B cell (primary cell): ENCODE data around the gene SNCAIP. TPM values are rescaled to one million over a fixed set of nuclear protein-coding genes. Genes with fewer than 3 reads are reported as not detected.

Source experiments
- ATAC-seq: fragments of 200-7000 bp; cut with Tn5 transposase; one replicate; pipeline ENCODE4 v1.10.0; 2021; ENCODE audit warnings: low read depth, mild to moderate bottlenecking, moderate number of reproducible peaks, moderate library complexity
- CTCF ChIA-PET: fragments of 350-600 bp; sonication (Branson Sonifier 250); formaldehyde crosslinking; loops from one replicate; lab custom pipeline; 2021; ENCODE audit warnings: antibody characterized with exemption, inconsistent platforms; lab: Charles Lee
- POLR2A ChIA-PET: fragments of 350-600 bp; sonication (Branson Sonifier 250); formaldehyde crosslinking; loops from one replicate; lab custom pipeline; 2021; ENCODE audit warnings: antibody characterized with exemption; lab: Charles Lee
- DNase-seq: peaks from one replicate; pipeline ENCODE4 v3.0.0; 2013
- H2AFZ ChIP-seq: 2 replicates; pipeline ENCODE4 v1.6.1; 2012; ENCODE audit warnings: mild to moderate bottlenecking, low read depth, low read length; ENCODE audit not compliant: insufficient read depth, poor library complexity, severe bottlenecking
- H3K27ac ChIP-seq, 2 donors: 1 replicate in 1 of 2; 2 replicates in 1 of 2; pipeline ENCODE4 v1.5.1; 2012 to 2013; ENCODE audit warnings: low read length in 2 of 2, mild to moderate bottlenecking in 2 of 2, moderate library complexity in 1 of 2
- H3K27me3 ChIP-seq, 4 experiments: fragments of 200-600 bp in 1 of 4; sonication (generic) in 1 of 4; replicated peaks in 1 of 4; 1 replicate in 2 of 4; 2 replicates in 2 of 4; pipeline versions ENCODE4 v1.6.1 to v1.7.0; 2013 to 2016; ENCODE audit warnings: low read length in 3 of 4, mild to moderate bottlenecking in 2 of 4, mixed read lengths in 1 of 4, moderate library complexity in 1 of 4; ENCODE audit not compliant: insufficient read depth in 4 of 4, control insufficient read depth in 3 of 4; ENCODE audit errors: control extremely low read depth in 1 of 4
- H3K36me3 ChIP-seq, 2 experiments: replicated peaks in 1 of 2; 1 replicate in 1 of 2; 2 replicates in 1 of 2; pipeline versions ENCODE4 v1.6.1 to v1.7.1; 2013; ENCODE audit warnings: low read length in 1 of 2; ENCODE audit not compliant: insufficient read depth in 2 of 2, control insufficient read depth in 1 of 2; ENCODE audit errors: control extremely low read depth in 1 of 2, extremely low read depth in 1 of 2
- H3K4me1 ChIP-seq, 2 donors: fragments of 200-600 bp in 1 of 2; sonication (generic) in 1 of 2; 1 replicate in 1 of 2; 2 replicates in 1 of 2; pipeline versions ENCODE4 v1.5.1 to v1.6.1; 2013 to 2017; ENCODE audit warnings: low read length in 2 of 2; ENCODE audit not compliant: control insufficient read depth in 2 of 2, insufficient read depth in 2 of 2
- H3K4me2 ChIP-seq: replicated peaks from 2 replicates; pipeline ENCODE3; 2012; ENCODE audit warnings: mild to moderate bottlenecking, low read depth, low read length; ENCODE audit not compliant: poor library complexity, severe bottlenecking
- H3K4me3 ChIP-seq, 5 experiments: fragments of 200-600 bp in 1 of 5; sonication (generic) in 1 of 5; 1 replicate in 3 of 5; 2 replicates in 2 of 5; pipeline versions ENCODE4 v1.5.1 to v1.7.0; 2011 to 2016; ENCODE audit warnings: low read length in 4 of 5, mild to moderate bottlenecking in 4 of 5, low read depth in 2 of 5, control low read depth in 1 of 5, moderate library complexity in 1 of 5; ENCODE audit not compliant: insufficient read depth in 1 of 5; ENCODE audit errors: control extremely low read depth in 1 of 5, extremely low read depth in 1 of 5
- H3K79me2 ChIP-seq: fragments of 200-600 bp; sonication (generic); one replicate; pipeline ENCODE4 v1.6.0; 2016; ENCODE audit warnings: low read length; ENCODE audit not compliant: control insufficient read depth, insufficient read depth
- H3K9ac ChIP-seq: fragments of 200-600 bp; sonication (generic); 2 replicates; pipeline ENCODE4 v1.6.1; 2017; ENCODE audit warnings: mild to moderate bottlenecking, low read length, moderate library complexity
- H3K9me3 ChIP-seq, 3 donors: one replicate each; pipeline versions ENCODE4 v1.6.1 to v1.7.1; 2013; ENCODE audit warnings: low read length in 2 of 3; ENCODE audit not compliant: control insufficient read depth in 2 of 3, insufficient read depth in 1 of 3; ENCODE audit errors: control extremely low read depth in 1 of 3
- H4K20me1 ChIP-seq: 2 replicates; pipeline ENCODE4 v1.6.0; 2012; ENCODE audit warnings: mild to moderate bottlenecking, low read length; ENCODE audit not compliant: insufficient read depth, control insufficient read depth, poor library complexity, severe bottlenecking
- H3K27ac Mint-ChIP-seq: one replicate; pipeline ENCODE4 v1.8.0; 2021; ENCODE audit warnings: mixed read lengths
- H3K27me3 Mint-ChIP-seq: one replicate; pipeline ENCODE4 v1.8.0; 2021; ENCODE audit warnings: mixed read lengths
- H3K4me1 Mint-ChIP-seq: one replicate; pipeline ENCODE4 v1.8.0; 2021; ENCODE audit warnings: mixed read lengths
- H3K4me3 Mint-ChIP-seq: one replicate; pipeline ENCODE4 v1.8.0; 2021; ENCODE audit warnings: mixed read lengths
- H3K9me3 Mint-ChIP-seq: one replicate; pipeline ENCODE4 v1.8.0; 2022; ENCODE audit warnings: mixed read lengths; ENCODE audit not compliant: insufficient read depth
- CTCF ChIP-seq: fragments of 200-600 bp; IDR thresholded peaks from one replicate; pipeline ENCODE4 v1.8.0; 2022; ENCODE audit warnings: antibody characterized with exemption, mild to moderate bottlenecking
- EZH2 ChIP-seq: IDR thresholded peaks from 2 replicates; pipeline ENCODE4 v1.6.1; 2012; ENCODE audit warnings: borderline replicate concordance, low read depth, mild to moderate bottlenecking, moderate library complexity, low read length; ENCODE audit not compliant: insufficient read depth, poor library complexity, severe bottlenecking
- WGBS: methylation state at CpG from one replicate; pipeline ENCODE4 v1.1.5; 2013; ENCODE audit warnings: missing lambda C conversion rate; ENCODE audit not compliant: insufficient coverage; 5-methylcytosine and 5-hydroxymethylcytosine counted together
- intact Hi-C: fragments of 100-400 bp; cut with micrococcal nuclease; formaldehyde crosslinking; loops from one replicate; pipeline ENCODE4 v1.10.0; 2022
- polyA plus RNA-seq: library from polyadenylated mRNA; depleted of rRNA; stranded (reverse); fragments of >200 nt; gene quantifications from 2 replicates; pipeline ENCODE4 v1.2.3, GENCODE V29; 2012
- total RNA-seq, 2 donors: library from RNA; stranded (reverse); fragments of 120-200 nt in 1 of 2; gene quantifications; 1 replicate in 1 of 2; 2 replicates in 1 of 2; pipeline versions ENCODE4 v1.2.3 to v1.2.4, GENCODE V29; 2013 to 2022

Gene SNCAIP
- total and polyA plus RNA-seq, 2 donors (not counting 1 experiment from before 2014, with no cell fraction given): not detected

- H3K4me3 ChIP-seq: no peak overlapping the region
- DNase-seq (no peak), ATAC-seq (no peak)
- no peaks in the 10 kb centered on the region for H4K20me1 ChIP-seq
- H3K9ac ChIP-seq: no peak overlapping the region
- no peak overlapping the region for H3K27ac ChIP-seq
- Mint-ChIP-seq H3K4me3 (no peak overlapping the region), H3K4me1 (no peaks in the 10 kb centered on the region), H3K9me3 (no peaks in the 10 kb centered on the region), H3K27ac (no peak overlapping the region), H3K27me3 (peaks cover 10% of the 10 kb centered on the region)
- no peaks in the 10 kb centered on the region for H3K4me1 ChIP-seq
- TF ChIP-seq CTCF (no peak), EZH2 (no peak)
- no peaks in the 10 kb centered on the region for H3K9me3 ChIP-seq
- CTCF ChIA-PET: interaction anchor here (1.1 kb wide), 1 partner anchor 14 kb away, joined by 3 read pairs; no protein-coding TSS in a partner anchor
- no peak overlapping the region for H3K4me2 ChIP-seq
- H3K36me3 ChIP-seq: no peaks in the 10 kb centered on the region
- H2AFZ ChIP-seq: no peak overlapping the region
- H3K79me2 ChIP-seq: no peaks in the 10 kb centered on the region
- intact Hi-C loops: no loop called here
- peaks cover 0 to 9% (median 1%) of the 10 kb centered on the region in 4 experiments for H3K27me3 ChIP-seq
- WGBS: no CpG with 5 or more reads among the region's 3 CpGs
- POLR2A ChIA-PET: no interaction called here
Observed at GRCh38 chr5:122447879-122448278, 135.8 kb downstream of the SNCAIP start.

- no peaks in the 10 kb centered on the region for H3K9me3 Mint-ChIP-seq
- POLR2A ChIA-PET: no interaction called here
- H3K4me1 Mint-ChIP-seq: no peaks in the 10 kb centered on the region
- Histone ChIP-seq H3K36me3 (no peaks in the 10 kb centered on the region), H3K9me3 (no peaks in the 10 kb centered on the region), H4K20me1 (no peaks in the 10 kb centered on the region), H2AFZ (no peak overlapping the region), H3K27me3 (no peaks in the 10 kb centered on the region), H3K9ac (no peak overlapping the region), H3K4me3 (no peak overlapping the region), H3K79me2 (no peaks in the 10 kb centered on the region), H3K4me2 (no peak overlapping the region), H3K27ac (no peak overlapping the region), H3K4me1 (no peaks in the 10 kb centered on the region)
- TF ChIP-seq CTCF (no peak), EZH2 (no peak)
- DNase-seq: no peak
- H3K27ac Mint-ChIP-seq: no peak overlapping the region
- peaks cover 18% of the 10 kb centered on the region for H3K27me3 Mint-ChIP-seq
- ATAC-seq: no peak
- intact Hi-C loops: no loop called here
- no peak overlapping the region for H3K4me3 Mint-ChIP-seq
- CTCF ChIA-PET: no interaction called here
Observed at GRCh38 chr5:122454541-122454940, 142.5 kb downstream of the SNCAIP start.
